Activated CD4-positive, alpha-beta T cell treated with anti-CD3 and anti-CD28 coated beads, Interleukin-2, amount 10 ng/mL, durations not matched to agents 7 days and 5 days (primary cell): ENCODE measurements around the gene SMARCD3. TPM values are rescaled to one million over a fixed set of nuclear protein-coding genes. Genes with fewer than 3 reads are reported as not detected.

Source experiments
- CTCF ChIA-PET: fragments of 350-600 bp; sonication (Branson Sonifier 250); formaldehyde crosslinking; loops from one replicate; lab custom pipeline; 2021; ENCODE audit warnings: antibody characterized with exemption; lab: Charles Lee
- POLR2A ChIA-PET: fragments of 350-600 bp; sonication (Branson Sonifier 250); formaldehyde crosslinking; loops from one replicate; lab custom pipeline; 2021; ENCODE audit warnings: antibody characterized with exemption; lab: Charles Lee
- DNase-seq: peaks from one replicate; pipeline ENCODE4 v3.0.0-alpha.2; 2020
- H3K27ac Mint-ChIP-seq: one replicate; pipeline ENCODE4 v1.8.0; 2021; ENCODE audit warnings: mild to moderate bottlenecking, moderate library complexity, mixed read lengths
- H3K27me3 Mint-ChIP-seq: one replicate; pipeline ENCODE4 v1.8.0; 2021; ENCODE audit warnings: mixed read lengths
- H3K36me3 Mint-ChIP-seq: one replicate; pipeline ENCODE4 v1.8.0; 2021; ENCODE audit warnings: low read depth, mixed read lengths
- H3K4me1 Mint-ChIP-seq: one replicate; pipeline ENCODE4 v1.8.0; 2021; ENCODE audit warnings: mixed read lengths
- H3K4me3 Mint-ChIP-seq: one replicate; pipeline ENCODE4 v1.8.0; 2021; ENCODE audit warnings: mild to moderate bottlenecking, moderate library complexity, mixed read lengths
- H3K9me3 Mint-ChIP-seq: one replicate; pipeline ENCODE4 v1.8.0; 2021; ENCODE audit warnings: mixed read lengths
- total RNA-seq, 2 experiments: library from RNA; stranded (reverse); gene quantifications; one replicate each; pipeline ENCODE4 v1.2.3, GENCODE V29; 2021

The SMARCD3 gene
- total RNA-seq, 2 experiments from 2014 or later, result 2.0 to 2.5 TPM

DNA sequence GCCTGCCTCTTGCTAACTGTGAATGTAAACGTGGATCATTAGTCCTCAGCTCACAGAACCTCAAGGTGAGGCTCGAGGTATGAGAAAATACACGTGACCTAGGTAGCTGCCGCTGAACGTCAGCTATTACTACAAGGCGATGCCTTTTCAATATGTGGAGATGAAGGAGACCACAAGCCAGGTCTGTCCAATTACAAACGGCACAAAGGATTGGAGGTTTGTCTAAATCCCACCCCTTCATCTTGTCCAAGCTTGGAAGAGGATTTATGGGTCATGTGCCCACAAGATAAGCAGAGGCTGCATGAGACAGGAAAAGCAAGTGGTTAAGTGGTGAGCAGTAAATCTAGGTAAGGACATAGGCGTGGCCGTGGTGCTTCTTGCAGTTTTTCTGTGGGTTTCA is 41.6 kb downstream of the SMARCD3 start:
- DNase-seq, result peak; percentile 41
- H3K4me3 Mint-ChIP-seq, result peak overlapping the region; percentile 12
- H3K9me3 Mint-ChIP-seq, result no peaks in the 10 kb centered on the region
- peaks cover 1% of the 10 kb centered on the region for H3K36me3 Mint-ChIP-seq
- peaks cover 17% of the 10 kb centered on the region for H3K27me3 Mint-ChIP-seq
- H3K4me1 Mint-ChIP-seq, result peaks cover 25% of the 10 kb centered on the region
- H3K27ac Mint-ChIP-seq, result peak overlapping the region; percentile 76
- POLR2A ChIA-PET, result no interaction called here
- CTCF ChIA-PET, result interaction anchor here (0.9 to 1.3 kb wide), 4 partner anchors 32 to 96 kb away, joined by 3 read pairs; no protein-coding TSS in a partner anchor

DNA sequence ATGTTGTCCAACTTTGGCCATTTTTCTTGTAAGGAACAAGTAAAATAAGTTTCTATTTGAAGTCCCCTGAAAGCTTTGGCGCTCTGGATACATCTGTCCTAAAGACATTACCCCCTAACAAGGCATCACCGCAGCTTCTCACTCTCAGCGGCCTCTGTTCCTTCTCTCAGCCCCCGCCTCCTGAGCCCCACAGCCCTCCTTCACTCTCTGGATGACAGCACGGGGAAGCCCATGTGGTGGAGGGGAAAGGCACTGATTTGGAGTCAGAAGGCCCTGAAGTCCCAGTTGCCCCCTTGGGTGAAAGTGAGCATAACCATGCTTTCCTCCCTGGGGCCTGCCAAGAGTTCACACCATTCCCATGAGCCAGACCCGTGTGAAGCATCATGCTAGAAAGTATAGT is 42.8 kb downstream of the SMARCD3 start:
- Mint-ChIP-seq H3K4me3 (no peak overlapping the region), H3K36me3 (no peaks in the 10 kb centered on the region), H3K9me3 (no peaks in the 10 kb centered on the region), H3K27ac (peak overlapping the region; percentile 46), H3K4me1 (peaks cover 25% of the 10 kb centered on the region), H3K27me3 (peaks cover 23% of the 10 kb centered on the region)
- ChIA-PET CTCF (interaction anchor here (1.2 kb wide), 1 partner anchor 31 kb away, joined by 3 read pairs; no protein-coding TSS in a partner anchor), POLR2A (no interaction called here)
- no peak for DNase-seq

DNA sequence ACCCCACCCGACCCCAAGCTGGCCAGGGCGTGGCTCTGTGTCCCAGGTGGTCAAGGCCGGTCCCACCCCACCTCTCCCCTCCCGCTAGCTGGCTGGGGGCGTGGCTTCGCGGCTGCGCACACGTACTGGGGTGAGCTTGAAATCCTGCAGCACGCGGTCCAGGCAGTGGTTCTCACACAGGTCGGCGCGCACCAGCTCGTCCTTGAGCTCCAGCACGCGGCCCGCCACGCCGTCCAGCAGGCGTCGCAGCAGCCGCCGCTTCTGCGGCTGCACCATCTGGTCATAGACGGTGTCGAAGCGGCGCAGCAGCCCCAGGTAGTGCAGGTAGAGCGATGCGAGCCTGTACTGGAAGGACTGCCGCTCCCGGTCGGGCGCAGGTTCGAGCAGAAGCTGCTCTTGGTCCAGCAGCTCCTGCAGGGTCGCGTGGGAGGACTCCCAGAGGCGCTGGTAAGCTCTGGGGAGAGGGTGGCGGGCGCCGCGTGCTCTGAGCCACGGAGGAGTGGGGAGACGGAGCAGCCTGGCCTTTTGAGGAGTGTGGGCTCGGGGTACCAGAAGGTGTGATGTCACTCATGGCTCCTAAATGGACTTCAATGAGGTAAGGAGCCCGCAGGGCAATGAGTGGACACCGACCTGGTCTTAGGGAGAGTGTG is 44.0 kb downstream of the SMARCD3 start:
- Mint-ChIP-seq H3K27ac (no peak overlapping the region), H3K9me3 (no peaks in the 10 kb centered on the region), H3K4me1 (peaks cover 25% of the 10 kb centered on the region), H3K27me3 (peaks cover 23% of the 10 kb centered on the region), H3K4me3 (no peak overlapping the region), H3K36me3 (no peaks in the 10 kb centered on the region)
- no peak for DNase-seq
- CTCF ChIA-PET, result interaction anchor here (0.7 to 1.3 kb wide), 3 partner anchors 9 to 36 kb away, joined by 3 read pairs; no protein-coding TSS in a partner anchor
- POLR2A ChIA-PET, result no interaction called here

DNA sequence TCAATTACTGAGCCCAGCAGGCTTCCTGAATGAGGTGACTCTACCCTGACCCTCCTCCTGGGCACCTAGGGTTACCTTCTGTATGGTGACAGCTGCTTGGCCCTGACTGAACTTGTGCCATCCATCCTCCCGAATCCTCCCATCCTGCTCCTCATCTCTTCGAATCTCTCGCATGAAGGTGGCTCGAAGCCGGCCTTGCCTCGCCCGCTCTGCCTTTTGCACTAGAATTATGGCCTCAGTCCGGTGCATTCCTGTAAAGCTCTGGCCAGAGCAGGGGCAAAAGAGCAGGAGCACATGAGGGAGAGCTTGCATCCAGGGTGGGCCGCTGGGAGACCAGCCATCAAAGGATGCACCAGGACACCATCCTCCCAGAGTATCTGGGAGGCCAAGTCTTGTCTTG is 45.7 kb downstream of the SMARCD3 start:
- H3K27ac Mint-ChIP-seq, result no peak overlapping the region
- H3K4me3 Mint-ChIP-seq, result no peak overlapping the region
- DNase-seq, result no peak
- no peaks in the 10 kb centered on the region for H3K36me3 Mint-ChIP-seq
- POLR2A ChIA-PET, result no interaction called here
- H3K9me3 Mint-ChIP-seq, result no peaks in the 10 kb centered on the region
- peaks cover 18% of the 10 kb centered on the region for H3K4me1 Mint-ChIP-seq
- peaks cover 23% of the 10 kb centered on the region for H3K27me3 Mint-ChIP-seq
- CTCF ChIA-PET, result no interaction called here

DNA sequence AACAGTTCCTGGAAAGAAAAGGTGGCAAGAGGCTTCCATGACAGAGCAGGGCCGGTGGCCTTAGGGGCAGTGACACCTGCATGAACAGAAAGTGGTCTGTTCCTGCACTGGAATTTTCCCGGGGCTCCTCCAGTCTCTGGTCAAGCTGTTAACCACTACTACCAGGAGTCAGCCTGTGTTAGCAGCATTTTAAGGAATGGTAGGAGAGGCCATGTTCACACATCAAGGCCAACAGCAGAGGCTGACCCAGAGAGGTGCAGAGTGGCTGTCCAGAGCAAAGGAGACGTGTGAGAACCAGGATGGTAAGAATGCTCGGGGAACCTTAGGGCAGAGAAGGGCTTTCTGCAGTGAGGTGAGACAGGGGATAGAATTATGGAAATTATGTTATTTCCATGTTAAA is 46.7 kb downstream of the SMARCD3 start:
- CTCF ChIA-PET, result no interaction called here
- no peaks in the 10 kb centered on the region for H3K9me3 Mint-ChIP-seq
- H3K4me1 Mint-ChIP-seq, result peaks cover 8% of the 10 kb centered on the region

DNA sequence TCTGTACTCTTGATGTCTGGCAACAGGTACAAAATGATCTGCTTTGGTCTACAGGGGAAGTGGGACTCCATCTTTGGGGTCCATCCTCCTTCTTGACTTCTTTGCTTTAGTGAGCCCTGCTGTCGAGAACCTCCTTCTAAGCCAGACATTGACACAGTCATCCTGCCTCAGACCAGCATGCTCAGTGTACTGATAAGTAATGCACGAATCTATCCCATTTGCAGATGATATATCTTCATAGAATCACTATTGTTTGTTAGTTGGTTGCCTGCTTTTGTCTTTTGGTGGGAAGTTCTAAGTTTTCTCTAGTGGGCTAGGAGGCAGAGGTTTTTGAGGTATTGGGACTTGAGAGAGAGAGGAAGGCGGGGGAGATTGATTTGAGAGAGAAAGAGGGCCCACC is 47.1 kb downstream of the SMARCD3 start:
- ChIA-PET CTCF (no interaction called here), POLR2A (no interaction called here)
- H3K9me3 Mint-ChIP-seq, result no peaks in the 10 kb centered on the region
- H3K27me3 Mint-ChIP-seq, result peaks cover 21% of the 10 kb centered on the region
- H3K4me1 Mint-ChIP-seq, result peaks cover 4% of the 10 kb centered on the region
- no peak overlapping the region for H3K27ac Mint-ChIP-seq
- DNase-seq, result no peak
- H3K4me3 Mint-ChIP-seq, result no peak overlapping the region
- H3K36me3 Mint-ChIP-seq, result no peaks in the 10 kb centered on the region

More for the DNA sequence above, 46.7 kb downstream of the SMARCD3 start:
- no peak for DNase-seq
- Mint-ChIP-seq H3K27me3 (peaks cover 23% of the 10 kb centered on the region), H3K27ac (no peak overlapping the region), H3K36me3 (no peaks in the 10 kb centered on the region), H3K4me3 (no peak overlapping the region)
- POLR2A ChIA-PET, result no interaction called here

DNA sequence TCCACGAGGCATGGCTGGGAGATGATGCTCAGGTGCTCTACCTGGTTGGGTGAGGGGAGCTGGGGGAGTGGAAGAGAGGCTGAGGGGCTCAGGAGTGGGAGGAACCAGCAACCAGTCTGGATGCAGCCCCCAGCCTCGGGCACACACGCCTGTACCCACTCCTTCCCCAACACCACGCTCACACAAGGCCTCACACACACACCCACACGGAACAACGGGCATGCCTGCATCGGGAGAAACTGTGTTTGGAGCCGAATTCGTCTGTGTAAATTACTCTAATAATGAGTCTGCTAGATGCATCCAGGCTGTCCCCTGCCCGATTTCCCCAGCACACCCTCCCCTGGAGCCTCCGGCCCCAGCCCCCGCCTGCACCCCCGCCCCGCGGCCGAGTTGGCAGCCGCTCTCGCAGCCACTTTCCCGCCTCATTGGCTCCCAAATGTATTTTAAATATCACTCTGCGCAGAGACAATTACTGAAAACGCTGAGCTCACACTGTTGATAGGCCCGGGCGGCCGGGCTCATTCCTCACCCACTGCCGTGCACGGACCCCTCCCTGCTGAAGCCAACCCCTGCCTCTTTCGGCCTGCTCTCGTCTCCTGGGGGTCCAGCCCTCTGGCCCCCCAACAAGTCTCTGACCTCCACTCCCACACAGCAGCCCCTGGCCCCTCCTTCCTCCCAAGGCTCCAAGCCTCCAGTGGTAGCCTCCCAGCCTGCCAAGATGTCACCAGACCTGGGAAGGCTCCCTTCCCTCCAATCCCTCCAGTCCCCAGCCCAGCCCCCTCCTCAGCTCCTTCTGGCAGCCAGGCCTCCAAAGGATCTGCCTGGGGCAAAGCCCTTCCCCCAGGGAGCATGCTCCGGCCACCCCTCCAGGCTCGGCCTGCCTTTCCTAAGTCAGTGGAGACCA is 49.3 kb downstream of the SMARCD3 start:
- ChIA-PET CTCF (no interaction called here), POLR2A (no interaction called here)
- DNase-seq, result no peak
- H3K27ac Mint-ChIP-seq, result no peak overlapping the region
- no peaks in the 10 kb centered on the region for H3K36me3 Mint-ChIP-seq
- H3K4me3 Mint-ChIP-seq, result no peak overlapping the region
- H3K4me1 Mint-ChIP-seq, result peaks cover 3% of the 10 kb centered on the region
- H3K27me3 Mint-ChIP-seq, result peaks cover 15% of the 10 kb centered on the region
- H3K9me3 Mint-ChIP-seq, result no peaks in the 10 kb centered on the region

DNA sequence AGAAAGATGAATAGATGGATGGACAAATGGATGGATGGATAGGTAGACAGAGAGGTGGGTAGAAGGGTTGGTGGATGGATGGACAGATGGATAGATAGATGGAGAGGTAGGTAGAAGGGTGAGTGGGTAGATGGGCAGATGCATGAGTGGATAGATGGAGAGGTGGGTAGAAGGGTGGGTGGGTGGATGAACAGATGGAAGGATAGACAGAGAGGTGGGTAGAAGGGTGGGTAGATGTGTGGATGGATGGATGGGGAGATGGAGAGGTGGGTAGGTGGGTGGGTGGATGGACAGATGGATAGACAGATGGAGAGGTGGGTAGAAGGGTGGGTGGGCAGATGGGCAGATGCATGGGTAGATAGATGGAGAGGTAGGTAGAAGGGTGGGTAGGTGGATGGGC is 50.6 kb downstream of the SMARCD3 start:
- POLR2A ChIA-PET, result no interaction called here
- Mint-ChIP-seq H3K27ac (no peak overlapping the region), H3K27me3 (peaks cover 15% of the 10 kb centered on the region), H3K36me3 (no peaks in the 10 kb centered on the region), H3K4me1 (peaks cover 5% of the 10 kb centered on the region), H3K4me3 (no peak overlapping the region), H3K9me3 (no peaks in the 10 kb centered on the region)
- CTCF ChIA-PET, result no interaction called here
- no peak for DNase-seq

DNA sequence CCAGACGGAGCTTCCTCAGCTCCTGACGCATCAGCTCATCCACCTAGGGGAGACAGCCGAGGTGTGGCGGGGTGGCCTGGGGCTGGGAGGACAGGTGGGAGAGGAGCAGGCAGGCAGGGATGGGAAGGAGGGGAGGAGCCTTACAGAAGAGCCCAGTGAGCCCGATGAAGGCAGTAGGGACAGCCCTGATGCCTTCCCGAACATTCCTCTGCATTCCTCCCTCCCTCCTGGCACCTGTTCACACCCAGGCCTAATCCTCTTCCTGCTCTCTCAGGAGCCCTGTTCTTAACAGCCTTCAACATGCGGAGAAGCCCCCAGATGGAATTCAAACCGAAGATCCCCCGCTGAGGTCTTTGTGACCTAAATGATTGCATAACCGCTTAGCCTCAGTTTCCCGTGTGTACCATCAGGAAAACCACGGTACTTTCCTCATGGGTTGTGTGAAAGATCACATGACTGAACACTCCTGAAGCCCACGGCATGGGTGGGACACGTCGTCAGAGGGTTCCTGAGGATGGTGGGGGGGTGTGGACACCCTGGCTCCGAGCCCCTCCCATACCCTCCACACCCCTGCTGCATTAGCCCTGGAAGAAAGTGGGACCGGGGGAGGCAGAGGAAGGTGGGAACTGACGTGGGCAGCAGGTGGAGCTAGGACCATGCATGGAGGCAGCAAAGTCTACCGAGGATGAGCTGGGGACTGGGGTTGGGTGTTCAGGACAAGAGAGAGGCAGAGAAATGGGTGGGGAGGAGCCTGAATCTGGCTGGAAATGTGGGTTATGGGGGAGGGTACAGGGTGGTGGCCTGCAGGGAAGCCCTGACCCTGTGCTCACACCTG is 52.7 kb downstream of the SMARCD3 start:
- no peak overlapping the region for H3K27ac Mint-ChIP-seq
- POLR2A ChIA-PET, result no interaction called here
- H3K27me3 Mint-ChIP-seq, result peaks cover 6% of the 10 kb centered on the region
- peaks cover 5% of the 10 kb centered on the region for H3K4me1 Mint-ChIP-seq
- no peak for DNase-seq
- H3K4me3 Mint-ChIP-seq, result no peak overlapping the region
- CTCF ChIA-PET, result interaction anchor here (0.7 to 1.5 kb wide), 3 partner anchors 9 to 72 kb away, joined by 3 read pairs; no protein-coding TSS in a partner anchor
- no peaks in the 10 kb centered on the region for H3K9me3 Mint-ChIP-seq
- no peaks in the 10 kb centered on the region for H3K36me3 Mint-ChIP-seq

DNA sequence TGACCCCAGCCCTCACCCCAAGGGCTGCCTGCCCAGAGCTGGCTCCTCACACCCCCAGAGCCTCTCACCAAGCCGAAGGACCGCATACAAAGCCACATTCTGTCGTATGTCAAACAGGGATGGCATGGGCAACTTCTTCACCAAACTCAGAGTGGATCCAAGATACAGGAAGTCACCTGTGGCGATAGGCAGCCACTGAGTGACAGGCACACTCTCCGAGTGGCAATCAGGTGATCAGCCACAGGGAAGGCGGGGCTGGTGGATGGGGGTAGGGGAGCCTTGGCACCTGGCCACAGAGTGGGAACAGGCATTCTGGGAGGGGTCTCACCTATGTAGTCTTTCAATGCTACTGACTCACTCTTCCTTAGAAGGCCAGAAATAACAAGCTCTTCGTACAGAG is 54.3 kb downstream of the SMARCD3 start:
- H3K36me3 Mint-ChIP-seq, result no peaks in the 10 kb centered on the region

DNA sequence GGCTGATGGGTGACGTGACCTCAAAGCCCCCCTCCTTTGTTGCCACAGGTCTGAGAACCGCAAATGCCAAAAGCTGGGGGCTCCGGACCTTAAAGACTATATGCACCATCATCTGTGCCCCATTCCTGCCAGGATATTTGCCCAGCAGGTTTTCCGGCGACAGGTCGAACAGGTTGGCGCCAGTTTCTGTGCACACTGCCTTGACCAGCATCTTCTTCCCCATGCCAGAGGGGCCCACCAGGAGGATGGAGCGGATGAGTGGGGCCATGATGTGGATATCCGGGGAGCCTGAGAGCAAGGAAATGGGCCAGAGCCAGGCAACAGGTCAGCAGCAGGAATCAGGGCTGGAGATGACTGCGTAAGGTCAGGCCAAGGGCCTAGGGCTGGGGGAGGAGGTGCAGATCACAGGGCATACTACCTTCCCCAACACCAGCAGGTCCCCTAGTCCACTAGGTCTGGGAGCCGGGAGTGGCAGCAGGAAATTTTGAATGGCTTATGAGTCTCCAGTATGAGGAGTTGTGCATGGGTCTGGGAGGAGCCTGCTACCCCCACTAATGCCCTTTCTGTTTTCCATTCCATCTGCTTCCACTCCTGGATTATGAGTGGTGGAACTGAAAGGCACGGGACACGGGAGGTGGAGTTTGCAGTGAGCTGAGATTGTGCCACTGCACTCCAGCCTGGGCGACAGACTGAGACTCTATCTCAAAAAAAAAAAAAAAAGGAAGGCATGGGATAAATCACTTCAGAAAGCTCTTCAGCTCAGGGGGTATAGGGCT is 55.1 kb downstream of the SMARCD3 start:
- CTCF ChIA-PET, result no interaction called here
- H3K9me3 Mint-ChIP-seq, result no peaks in the 10 kb centered on the region
- H3K36me3 Mint-ChIP-seq, result no peaks in the 10 kb centered on the region
- H3K4me3 Mint-ChIP-seq, result no peak overlapping the region
- H3K27ac Mint-ChIP-seq, result no peak overlapping the region
- POLR2A ChIA-PET, result no interaction called here
- DNase-seq, result no peak
- peaks cover 5% of the 10 kb centered on the region for H3K4me1 Mint-ChIP-seq
- peaks cover 15% of the 10 kb centered on the region for H3K27me3 Mint-ChIP-seq

More for the DNA sequence above, 54.3 kb downstream of the SMARCD3 start:
- ChIA-PET CTCF (interaction anchor here (1.5 kb wide), 1 partner anchor 70 kb away, joined by 3 read pairs; no protein-coding TSS in a partner anchor), POLR2A (no interaction called here)
- Mint-ChIP-seq H3K9me3 (no peaks in the 10 kb centered on the region), H3K27ac (no peak overlapping the region), H3K4me1 (peaks cover 5% of the 10 kb centered on the region), H3K4me3 (no peak overlapping the region), H3K27me3 (peaks cover 11% of the 10 kb centered on the region)
- peak; percentile 11 for DNase-seq

DNA sequence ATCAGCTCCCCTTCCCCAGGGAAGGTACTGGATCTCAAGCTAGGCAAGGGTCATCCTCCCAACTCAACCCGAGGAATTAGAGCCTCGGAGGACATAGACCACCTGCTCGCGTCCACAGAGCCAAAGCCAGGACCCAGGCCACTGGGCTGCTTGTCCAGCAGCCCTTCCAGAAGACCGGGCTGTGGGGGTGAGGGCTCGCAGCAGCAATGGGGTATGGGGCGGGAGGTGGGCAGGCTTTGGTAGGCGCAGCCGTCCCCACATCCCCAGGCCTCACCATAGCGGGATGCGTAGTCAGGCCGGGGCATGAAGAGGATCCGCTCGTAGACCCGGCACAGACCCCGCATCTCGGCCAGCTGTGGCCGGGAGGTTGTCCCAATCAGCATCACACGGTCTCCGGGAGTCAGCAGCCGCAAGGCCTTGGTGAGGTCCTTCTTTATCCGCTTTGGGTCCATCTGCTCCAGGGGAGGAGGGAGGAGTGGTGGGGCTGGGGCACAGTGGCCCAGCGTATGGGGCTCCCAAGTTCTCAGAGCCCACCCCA is 56.4 kb downstream of the SMARCD3 start:
- Mint-ChIP-seq H3K9me3 (no peaks in the 10 kb centered on the region), H3K4me1 (peaks cover 5% of the 10 kb centered on the region), H3K36me3 (no peaks in the 10 kb centered on the region), H3K27me3 (peaks cover 15% of the 10 kb centered on the region), H3K27ac (no peak overlapping the region), H3K4me3 (no peak overlapping the region)
- DNase-seq, result no peak
- CTCF ChIA-PET, result no interaction called here
- POLR2A ChIA-PET, result no interaction called here
